ENCODE results near the gene LHFPL3. TPM values are rescaled to one million over a fixed set of nuclear protein-coding genes. Genes with fewer than 3 reads are reported as not detected.
A peak's percentile ranks its signal among the peaks of the same experiment; 100 is the strongest.

LHFPL3 gene
- total and polyA plus RNA-seq, 7 donors: 0.17 to 0.55 (median 0.36) TPM; not detected in 4

- intact Hi-C loops (cut with DNase I): no loop called here
These were observed 869 bp upstream of the LHFPL3 start for GRCh38 chr7:104327534-104327933.

GRCh38 chr7:104327938-104328295 is 486 bp upstream of the LHFPL3 start:
- 6 to 12% methylated on average over 13 of the region's 13 CpGs for WGBS, 2 donors
- H3K4me3 ChIP-seq: peak overlapping the region in 1 of 4 donors; percentile 34
- intact Hi-C loops (cut with DNase I): no loop called here
- H3K27ac ChIP-seq: no peak overlapping the region
- no peak for DNase-seq
- no peaks in the 10 kb centered on the region for H3K36me3 ChIP-seq
- TF ChIP-seq POLR2A (IDR thresholded peaks at IDR 0.05): no peak
- TF ChIP-seq EP300 (IDR thresholded peaks at IDR 0.05): no peak
- no peak for TF ChIP-seq POLR2AphosphoS5 (IDR thresholded peaks at IDR 0.05)
- no peak for TF ChIP-seq CTCF (IDR thresholded peaks at IDR 0.05)
- H3K4me1 ChIP-seq: peaks cover 0 to 17% (median 16%) of the 10 kb centered on the region in 4 donors
- peaks cover 13 to 55% (median 19%) of the 10 kb centered on the region in 3 donors for H3K27me3 ChIP-seq
- no peaks in the 10 kb centered on the region for H3K9me3 ChIP-seq

More at GRCh38 chr7:104327534-104327933, 869 bp upstream of the LHFPL3 start:
- Histone ChIP-seq H3K4me3 (no peak overlapping the region), H3K9me3 (no peaks in the 10 kb centered on the region), H3K36me3 (no peaks in the 10 kb centered on the region), H3K27me3 (peaks cover 13 to 55% (median 19%) of the 10 kb centered on the region in 3 donors), H3K27ac (no peak overlapping the region), H3K4me1 (peaks cover 0 to 17% (median 16%) of the 10 kb centered on the region in 4 donors)
- no peak for TF ChIP-seq POLR2AphosphoS5 (IDR thresholded peaks at IDR 0.05)
- no peak for TF ChIP-seq EP300 (IDR thresholded peaks at IDR 0.05)
- TF ChIP-seq POLR2A (IDR thresholded peaks at IDR 0.05): no peak
- no peak for TF ChIP-seq CTCF (IDR thresholded peaks at IDR 0.05)
- no peak for DNase-seq
- 9 to 32% methylated on average over 7 of the region's 7 CpGs for WGBS, 2 donors

- Histone ChIP-seq H3K27ac (no peak overlapping the region), H3K4me3 (peak overlapping the region in 3 of 4 donors; percentile 9 to 34 (median 27)), H3K9me3 (no peaks in the 10 kb centered on the region), H3K27me3 (peaks cover 13 to 55% (median 19%) of the 10 kb centered on the region in 3 donors), H3K4me1 (peaks cover 0 to 17% (median 16%) of the 10 kb centered on the region in 4 donors), H3K36me3 (no peaks in the 10 kb centered on the region)
- DNase-seq: no peak
- TF ChIP-seq CTCF (IDR thresholded peaks at IDR 0.05): no peak
- TF ChIP-seq POLR2A (IDR thresholded peaks at IDR 0.05): no peak
- TF ChIP-seq EP300 (IDR thresholded peaks at IDR 0.05): no peak
- intact Hi-C loops (cut with DNase I): no loop called here
- 3 to 7% methylated on average over 59 of the region's 59 CpGs for WGBS, 2 donors
These were observed 795 bp downstream of the LHFPL3 start for GRCh38 chr7:104328970-104329825.

GRCh38 chr7:104341546-104341945 is 13.1 kb downstream of the LHFPL3 start:
- no peaks in the 10 kb centered on the region for H3K36me3 ChIP-seq
- no peaks in the 10 kb centered on the region for H3K9me3 ChIP-seq
- no peaks in the 10 kb centered on the region for H3K4me1 ChIP-seq
- H3K27ac ChIP-seq: no peak overlapping the region
- H3K4me3 ChIP-seq: no peak overlapping the region
- TF ChIP-seq CTCF (IDR thresholded peaks at IDR 0.05): no peak
- TF ChIP-seq EP300 (IDR thresholded peaks at IDR 0.05): no peak
- TF ChIP-seq POLR2AphosphoS5 (IDR thresholded peaks at IDR 0.05): no peak
- TF ChIP-seq POLR2A (IDR thresholded peaks at IDR 0.05): no peak
- intact Hi-C loops (cut with DNase I): no loop called here
- no peak for DNase-seq
- H3K27me3 ChIP-seq: no peaks in the 10 kb centered on the region
- WGBS, 2 donors: 17 to 18% methylated on average over 2 of the region's 2 CpGs
